Kidney (tissue), 14 donors: ENCODE results near the gene FXYD1. TPM values are rescaled to one million over a fixed set of nuclear protein-coding genes. Genes with fewer than 3 reads are reported as not detected.

ENCODE experiments used
- DNase-seq, 5 donors: peaks; one replicate each; pipeline ENCODE4 v3.0.0-alpha.2; 2013 to 2020
- FAIRE-seq: peaks from 2 replicates; lab custom pipeline; 2012; peaks lifted over from hg19 to GRCh38; lab: Jason Lieb, UNC
- H3K27ac ChIP-seq, 2 donors: one replicate each; pipeline ENCODE4 v1.7.0; 2013; ENCODE audit warnings: low read depth in 2 of 2, low read length in 2 of 2, inconsistent platforms in 1 of 2
- H3K27me3 ChIP-seq: one replicate; pipeline ENCODE4 v1.7.1; 2013; ENCODE audit warnings: low read length, inconsistent platforms; ENCODE audit not compliant: control insufficient read depth, insufficient read depth
- H3K36me3 ChIP-seq, 3 donors: one replicate each; pipeline versions ENCODE4 v1.7.0 to v1.7.1; 2013; ENCODE audit warnings: low read length in 3 of 3, control low read depth in 1 of 3, inconsistent platforms in 1 of 3; ENCODE audit not compliant: insufficient read depth in 3 of 3, control insufficient read depth in 2 of 3
- H3K4me1 ChIP-seq, 3 donors: one replicate each; pipeline versions ENCODE4 v1.7.0 to v1.7.1; 2013; ENCODE audit warnings: low read length in 3 of 3, inconsistent platforms in 1 of 3, low read depth in 1 of 3; ENCODE audit not compliant: control insufficient read depth in 2 of 3, insufficient read depth in 2 of 3
- H3K4me3 ChIP-seq, 3 donors: one replicate each; pipeline versions ENCODE4 v1.7.0 to v1.8.1; 2013; ENCODE audit warnings: low read length in 3 of 3, control low read depth in 1 of 3, inconsistent platforms in 1 of 3
- H3K9ac ChIP-seq, 3 donors: one replicate each; pipeline versions ENCODE4 v1.7.0 to v1.7.1; 2013; ENCODE audit warnings: low read length in 3 of 3, control low read depth in 1 of 3, inconsistent platforms in 1 of 3
- H3K9me3 ChIP-seq, 3 donors: one replicate each; pipeline versions ENCODE4 v1.7.0 to v1.7.1; 2013; ENCODE audit warnings: low read length in 3 of 3, control low read depth in 1 of 3, inconsistent platforms in 1 of 3; ENCODE audit not compliant: control insufficient read depth in 2 of 3, insufficient read depth in 1 of 3
- CTCF ChIP-seq: IDR thresholded peaks from 3 replicates; pipeline ENCODE4 v1.5.1; 2012; ENCODE audit warnings: mild to moderate bottlenecking, moderate library complexity, borderline replicate concordance; ENCODE audit not compliant: insufficient read depth; ENCODE audit errors: extremely low read depth
- intact Hi-C: fragments of 100-400 bp; cut with DNase I; formaldehyde crosslinking; loops from one replicate; pipeline ENCODE4 v1.11.1; 2022
- polyA plus RNA-seq: library from polyadenylated mRNA; stranded (reverse); fragments of 350-450 nt; fragmentation: Illumina TruSeq; extraction: RNeasy Lipid Tissue Mini Kit (QIAGEN cat#74804); gene quantifications from one replicate; pipeline ENCODE4 v1.2.3, GENCODE V29; 2014; ENCODE audit warnings: low read depth, low replicate concordance; ENCODE audit not compliant: insufficient read depth
- total RNA-seq: library from RNA; stranded (reverse); fragmentation: NEBNext Ultra II Directional; extraction: Animal tissue kit (Norgen Biotek cat#: 25700); gene quantifications from one replicate; pipeline ENCODE4 v1.2.1, GENCODE V29; 2021
- donor health status: control.
- donor health status: control.
- donor health status: control.
- donor health status: control.
- donor health status: control.
- donor health status: DM: yes; HTN: yes; CAD: no.
- donor health status: Normal renal cell carcinoma (clear cell type).

The FXYD1 gene
- total and polyA plus RNA-seq, 2 donors from 2014 or later, result 31.8 to 39.0 TPM

GRCh38 chr19:35094656-35095055 lies 44.0 kb upstream of the FXYD1 start:
- no peak overlapping the region for H3K27ac ChIP-seq
- no peak overlapping the region for H3K4me3 ChIP-seq
- DNase-seq (no peak), FAIRE-seq (no peak)
- H3K36me3 ChIP-seq, result no peaks in the 10 kb centered on the region
- H3K27me3 ChIP-seq, result no peaks in the 10 kb centered on the region
- H3K4me1 ChIP-seq, result no peaks in the 10 kb centered on the region
- intact Hi-C loops, result no loop called here
- no peak for TF ChIP-seq CTCF
- no peak overlapping the region for H3K9ac ChIP-seq
- H3K9me3 ChIP-seq, result no peaks in the 10 kb centered on the region

DNA sequence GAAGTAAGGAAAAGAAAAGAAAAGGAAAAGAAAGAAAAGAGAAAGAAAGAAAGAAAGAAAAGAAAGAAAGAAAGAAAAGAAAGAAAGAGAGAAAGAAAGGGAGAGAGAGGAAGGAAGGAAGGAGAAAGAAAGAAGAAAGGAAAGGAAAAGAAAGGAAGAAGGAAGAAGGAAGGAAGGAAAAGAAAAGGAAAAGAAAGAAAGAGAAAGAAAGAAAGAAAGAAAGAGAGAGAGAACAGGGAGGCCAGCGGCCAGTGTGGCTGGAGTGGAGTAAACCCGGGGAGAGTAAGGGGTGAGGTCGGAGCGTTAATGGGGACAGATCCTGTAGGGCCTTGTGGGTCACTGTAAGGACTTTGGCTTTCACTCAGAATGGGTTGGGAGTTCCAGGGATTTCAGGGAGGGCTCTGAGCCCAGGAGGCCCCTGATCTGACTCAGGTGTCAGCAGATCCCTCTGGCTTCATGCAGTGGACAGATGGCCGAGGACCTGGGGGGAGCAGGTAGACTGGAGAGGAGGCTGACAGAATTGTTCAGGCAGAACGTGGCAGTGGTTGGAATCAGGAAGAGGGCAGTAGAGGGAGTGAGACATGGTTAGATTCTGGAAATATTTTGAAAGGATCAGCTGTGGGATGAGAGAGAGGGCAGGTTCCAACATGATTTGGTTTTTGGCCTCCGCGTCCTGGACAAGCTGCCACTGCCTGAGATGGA lies 42.8 kb upstream of the FXYD1 start:
- Histone ChIP-seq H3K27me3 (no peaks in the 10 kb centered on the region), H3K4me3 (no peak overlapping the region), H3K9me3 (no peaks in the 10 kb centered on the region), H3K4me1 (no peaks in the 10 kb centered on the region), H3K27ac (no peak overlapping the region), H3K36me3 (no peaks in the 10 kb centered on the region), H3K9ac (no peak overlapping the region)
- peak in 2 of 5 donors; percentile 29 to 38 for DNase-seq
- no peak for TF ChIP-seq CTCF
- no peak for FAIRE-seq
- intact Hi-C loops, result no loop called here

DNA sequence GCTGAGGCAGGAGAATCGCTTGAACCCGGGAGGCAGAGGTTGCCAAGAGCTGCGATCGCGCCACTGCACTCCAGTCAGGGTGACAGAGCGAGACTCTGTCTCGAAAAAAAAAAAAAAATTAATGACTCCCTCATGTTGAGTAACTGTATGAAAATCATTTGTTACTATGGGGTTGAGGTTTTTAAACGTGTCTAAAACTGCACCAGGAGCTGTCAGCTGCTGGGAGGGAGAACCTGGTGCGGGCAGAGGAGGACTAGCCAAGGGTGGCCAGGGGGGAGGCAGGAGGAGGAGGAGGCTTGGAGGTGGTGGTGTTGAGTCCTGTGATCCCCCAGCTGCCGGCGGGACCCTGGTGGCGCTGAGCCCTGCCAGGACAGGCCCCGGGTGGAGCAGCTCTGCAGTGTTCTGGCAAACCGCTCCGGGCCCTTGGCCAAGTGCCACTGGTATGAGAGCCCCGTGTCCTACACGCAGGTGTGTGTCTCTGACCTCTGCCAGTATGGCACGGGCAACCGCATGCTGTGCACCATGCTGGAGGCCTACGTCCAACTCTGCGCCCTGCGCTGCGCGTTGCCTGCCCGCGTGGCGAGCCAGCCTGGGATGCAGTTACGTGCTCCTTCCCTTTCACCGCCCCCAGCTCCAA lies 40.1 kb upstream of the FXYD1 start:
- no peak overlapping the region for H3K9ac ChIP-seq
- H3K27me3 ChIP-seq, result no peaks in the 10 kb centered on the region
- no peaks in the 10 kb centered on the region for H3K4me1 ChIP-seq
- no peak overlapping the region for H3K4me3 ChIP-seq
- H3K27ac ChIP-seq, result no peak overlapping the region
- no peaks in the 10 kb centered on the region for H3K9me3 ChIP-seq
- intact Hi-C loops, result no loop called here
- DNase-seq (no peak), FAIRE-seq (no peak)
- TF ChIP-seq CTCF, result no peak
- no peaks in the 10 kb centered on the region for H3K36me3 ChIP-seq
